Measurements from ENCODE around the gene SCUBE1. TPM values are rescaled to one million over a fixed set of nuclear protein-coding genes. Genes with fewer than 3 reads are reported as not detected.

SCUBE1 gene
- total and polyA plus RNA-seq, 4 experiments from 2014 or later: not detected

DNA sequence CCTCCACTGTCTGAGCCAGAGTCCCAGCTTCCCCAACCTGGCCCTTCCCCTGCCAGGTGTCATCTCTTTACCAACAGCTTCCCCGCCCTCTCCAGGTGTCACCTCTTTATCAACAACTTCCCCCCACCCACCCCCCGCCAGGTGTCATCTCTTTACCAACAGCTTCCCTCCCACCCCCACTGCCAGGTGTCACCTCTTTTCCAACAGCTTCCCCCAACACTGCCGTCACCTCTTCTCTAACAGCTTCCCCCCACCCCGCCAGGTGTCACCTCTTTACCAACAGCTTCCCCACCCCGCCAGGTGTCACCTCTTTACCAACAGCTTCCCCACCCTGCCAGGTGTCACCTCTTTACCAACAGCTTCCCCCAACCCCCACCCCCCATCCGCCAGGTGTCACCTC, 126.4 kb downstream of the SCUBE1 start:
- Mint-ChIP-seq H3K27me3 (no peaks in the 10 kb centered on the region), H3K27ac (no peak overlapping the region)
- CTCF ChIA-PET (ENCODE audit: partially characterized antibody): interaction anchor here (1.4 to 1.7 kb wide), 2 partner anchors 11 to 13 kb away, joined by 3 to 5 read pairs; no protein-coding TSS in a partner anchor

DNA sequence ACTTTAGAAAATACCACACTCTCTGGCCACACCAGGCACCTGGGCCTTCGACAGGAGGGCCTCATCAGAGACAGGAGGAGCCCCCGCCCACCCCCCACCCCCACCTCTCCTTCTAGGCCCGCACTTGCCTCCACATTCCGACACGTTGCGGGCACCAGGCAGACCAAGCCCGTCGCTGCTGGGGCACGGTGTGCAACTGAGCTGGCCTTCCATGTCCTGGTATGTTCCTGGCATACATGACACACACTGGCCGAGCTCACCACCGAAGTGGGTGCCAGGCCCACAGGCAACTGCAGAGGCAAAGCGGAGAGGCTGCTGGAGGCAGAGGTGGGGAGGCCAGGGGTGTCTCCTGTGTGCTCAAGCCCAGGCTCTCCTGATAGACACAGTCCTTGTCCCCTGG, 129.2 kb downstream of the SCUBE1 start:
- Mint-ChIP-seq H3K36me3 (no peaks in the 10 kb centered on the region), H3K27me3 (no peaks in the 10 kb centered on the region), H3K9me3 (no peaks in the 10 kb centered on the region), H3K4me1 (no peaks in the 10 kb centered on the region), H3K4me3 (no peak overlapping the region), H3K27ac (no peak overlapping the region)
- H3K27me3 ChIP-seq (ENCODE audit: insufficient read depth, low read length): no peaks in the 10 kb centered on the region
- CTCF ChIA-PET (ENCODE audit: partially characterized antibody): no interaction called here
- POLR2A ChIA-PET (ENCODE audit: partially characterized antibody): no interaction called here
- H3K27ac ChIP-seq (ENCODE audit: low read depth, low read length): no peak overlapping the region
- intact Hi-C loops (cut with micrococcal nuclease): no loop called here
- DNase-seq: no peak
- no peaks in the 10 kb centered on the region for H3K4me1 ChIP-seq (ENCODE audit: insufficient read depth, low read length)
- no peaks in the 10 kb centered on the region for H3K36me3 ChIP-seq (ENCODE audit: insufficient read depth, low read length)
- H3K9me3 ChIP-seq (ENCODE audit: control insufficient read depth in 1 of 2, low read length in 2 of 2): no peaks in the 10 kb centered on the region
- H3K4me3 ChIP-seq (ENCODE audit: low read length in 2 of 2): no peak overlapping the region

More for the DNA sequence above, 126.4 kb downstream of the SCUBE1 start:
- POLR2A ChIA-PET (ENCODE audit: partially characterized antibody): no interaction called here
- intact Hi-C loops (cut with micrococcal nuclease): no loop called here
- Histone ChIP-seq H3K4me1 (ENCODE audit: insufficient read depth, low read length) (no peaks in the 10 kb centered on the region), H3K27me3 (ENCODE audit: insufficient read depth, low read length) (no peaks in the 10 kb centered on the region), H3K4me3 (ENCODE audit: low read length in 2 of 2) (no peak overlapping the region), H3K27ac (ENCODE audit: low read depth, low read length) (no peak overlapping the region), H3K9me3 (ENCODE audit: control insufficient read depth in 1 of 2, low read length in 2 of 2) (no peaks in the 10 kb centered on the region), H3K36me3 (ENCODE audit: insufficient read depth, low read length) (no peaks in the 10 kb centered on the region)
- Mint-ChIP-seq H3K4me1 (no peaks in the 10 kb centered on the region), H3K36me3 (no peaks in the 10 kb centered on the region), H3K9me3 (no peaks in the 10 kb centered on the region), H3K4me3 (no peak overlapping the region)
- DNase-seq: no peak

DNA sequence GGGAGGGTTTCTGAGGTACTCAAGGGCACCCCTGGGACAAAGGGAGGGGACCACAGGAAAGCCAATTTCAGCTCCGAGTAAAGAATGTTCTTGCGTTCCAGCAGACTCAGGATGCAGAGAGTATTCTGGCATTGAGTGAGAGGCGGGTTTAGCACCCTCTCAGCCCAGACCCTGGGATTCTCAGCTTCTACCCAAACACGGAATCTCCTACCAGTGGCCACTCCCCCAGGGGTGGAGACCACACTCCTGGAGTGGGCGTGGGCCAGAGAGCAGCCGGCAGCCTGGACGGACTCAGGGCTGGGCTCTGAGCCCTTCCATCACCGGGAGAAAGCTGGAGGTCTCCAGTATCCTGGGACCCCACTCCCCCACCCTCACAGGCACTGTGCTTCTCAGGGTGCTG, 130.1 kb downstream of the SCUBE1 start:
- intact Hi-C loops (cut with micrococcal nuclease): no loop called here
- Mint-ChIP-seq H3K27ac (no peak overlapping the region), H3K4me3 (no peak overlapping the region), H3K9me3 (no peaks in the 10 kb centered on the region), H3K4me1 (no peaks in the 10 kb centered on the region), H3K36me3 (no peaks in the 10 kb centered on the region), H3K27me3 (no peaks in the 10 kb centered on the region)
- Histone ChIP-seq H3K4me1 (ENCODE audit: insufficient read depth, low read length) (no peaks in the 10 kb centered on the region), H3K36me3 (ENCODE audit: insufficient read depth, low read length) (no peaks in the 10 kb centered on the region), H3K9me3 (ENCODE audit: control insufficient read depth in 1 of 2, low read length in 2 of 2) (no peaks in the 10 kb centered on the region), H3K4me3 (ENCODE audit: low read length in 2 of 2) (no peak overlapping the region), H3K27me3 (ENCODE audit: insufficient read depth, low read length) (no peaks in the 10 kb centered on the region), H3K27ac (ENCODE audit: low read depth, low read length) (no peak overlapping the region)
- ChIA-PET POLR2A (ENCODE audit: partially characterized antibody) (no interaction called here), CTCF (ENCODE audit: partially characterized antibody) (no interaction called here)
- DNase-seq: no peak

DNA sequence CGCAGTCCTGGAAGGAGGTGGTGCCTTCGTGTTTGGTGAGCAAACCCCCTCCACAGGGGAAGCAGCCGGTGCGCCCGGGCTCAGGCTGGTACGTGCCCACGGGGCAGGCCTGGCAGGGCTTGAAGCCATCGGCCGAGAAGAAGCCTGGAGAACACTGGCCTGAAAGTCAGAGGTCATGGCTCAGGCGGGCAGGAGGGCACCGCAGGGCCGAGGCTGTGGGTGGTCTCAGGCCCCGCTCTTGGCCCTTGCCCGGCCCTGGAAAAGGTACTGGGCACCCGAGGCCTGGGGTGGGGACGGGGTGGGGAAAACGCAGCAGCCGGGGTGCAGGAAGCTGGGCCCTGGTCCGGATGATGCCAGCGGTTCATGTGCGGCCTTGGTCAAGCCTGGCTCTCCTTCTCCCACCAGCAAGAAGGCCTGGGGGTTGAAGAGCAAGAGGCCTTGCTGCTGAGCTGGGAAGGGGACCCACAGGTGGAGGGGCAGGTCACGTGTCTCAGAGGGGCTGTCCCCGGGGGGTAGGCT, 130.7 kb downstream of the SCUBE1 start:
- Histone ChIP-seq H3K27ac (ENCODE audit: low read depth, low read length) (no peak overlapping the region), H3K4me3 (ENCODE audit: low read length in 2 of 2) (no peak overlapping the region), H3K4me1 (ENCODE audit: insufficient read depth, low read length) (no peaks in the 10 kb centered on the region), H3K27me3 (ENCODE audit: insufficient read depth, low read length) (no peaks in the 10 kb centered on the region), H3K36me3 (ENCODE audit: insufficient read depth, low read length) (no peaks in the 10 kb centered on the region), H3K9me3 (ENCODE audit: control insufficient read depth in 1 of 2, low read length in 2 of 2) (no peaks in the 10 kb centered on the region)
- Mint-ChIP-seq H3K36me3 (no peaks in the 10 kb centered on the region), H3K4me1 (no peaks in the 10 kb centered on the region), H3K27ac (no peak overlapping the region), H3K27me3 (no peaks in the 10 kb centered on the region), H3K4me3 (no peak overlapping the region), H3K9me3 (no peaks in the 10 kb centered on the region)
- DNase-seq: no peak
- POLR2A ChIA-PET (ENCODE audit: partially characterized antibody): no interaction called here
- CTCF ChIA-PET (ENCODE audit: partially characterized antibody): no interaction called here
- intact Hi-C loops (cut with micrococcal nuclease): no loop called here

DNA sequence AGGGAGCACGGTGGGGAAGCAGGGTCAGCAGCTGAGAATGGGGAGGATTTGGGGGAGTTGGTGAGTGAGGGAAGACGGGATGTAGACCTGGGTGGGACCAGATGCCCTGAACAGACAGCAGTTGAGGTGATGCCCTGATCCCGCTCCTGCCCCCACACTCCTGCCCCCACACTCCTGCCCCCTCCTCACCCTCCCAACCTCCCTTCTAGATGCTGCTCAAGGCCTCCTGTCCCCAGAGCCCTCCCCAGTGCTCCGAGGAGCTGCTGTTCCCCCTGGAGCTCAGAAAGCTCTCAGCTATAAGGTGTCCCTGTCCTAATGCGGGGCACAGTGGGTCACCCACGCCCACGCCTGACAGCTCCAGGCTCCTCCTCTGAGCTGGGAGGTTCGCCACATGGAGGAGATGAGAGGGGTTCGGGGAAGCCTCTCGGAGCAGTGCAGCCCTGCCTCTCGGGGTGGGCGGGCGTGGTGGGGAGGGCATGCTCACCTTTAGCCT, 131.2 kb downstream of the SCUBE1 start:
- peaks cover under 1% of the 10 kb centered on the region for H3K4me1 ChIP-seq (ENCODE audit: insufficient read depth, low read length)
- no peaks in the 10 kb centered on the region for H3K9me3 Mint-ChIP-seq
- no peaks in the 10 kb centered on the region for H3K27me3 Mint-ChIP-seq
- H3K27ac ChIP-seq (ENCODE audit: low read depth, low read length): no peak overlapping the region
- H3K27ac Mint-ChIP-seq: no peak overlapping the region
- no peaks in the 10 kb centered on the region for H3K36me3 ChIP-seq (ENCODE audit: insufficient read depth, low read length)
- no peak overlapping the region for H3K4me3 Mint-ChIP-seq
- H3K9me3 ChIP-seq (ENCODE audit: control insufficient read depth in 1 of 2, low read length in 2 of 2): no peaks in the 10 kb centered on the region
- intact Hi-C loops (cut with micrococcal nuclease): no loop called here
- no peaks in the 10 kb centered on the region for H3K4me1 Mint-ChIP-seq
- DNase-seq: no peak
- no peaks in the 10 kb centered on the region for H3K36me3 Mint-ChIP-seq
- ChIA-PET CTCF (ENCODE audit: partially characterized antibody) (no interaction called here), POLR2A (ENCODE audit: partially characterized antibody) (no interaction called here)
- no peak overlapping the region for H3K4me3 ChIP-seq (ENCODE audit: low read length in 2 of 2)
- H3K27me3 ChIP-seq (ENCODE audit: insufficient read depth, low read length): no peaks in the 10 kb centered on the region

DNA sequence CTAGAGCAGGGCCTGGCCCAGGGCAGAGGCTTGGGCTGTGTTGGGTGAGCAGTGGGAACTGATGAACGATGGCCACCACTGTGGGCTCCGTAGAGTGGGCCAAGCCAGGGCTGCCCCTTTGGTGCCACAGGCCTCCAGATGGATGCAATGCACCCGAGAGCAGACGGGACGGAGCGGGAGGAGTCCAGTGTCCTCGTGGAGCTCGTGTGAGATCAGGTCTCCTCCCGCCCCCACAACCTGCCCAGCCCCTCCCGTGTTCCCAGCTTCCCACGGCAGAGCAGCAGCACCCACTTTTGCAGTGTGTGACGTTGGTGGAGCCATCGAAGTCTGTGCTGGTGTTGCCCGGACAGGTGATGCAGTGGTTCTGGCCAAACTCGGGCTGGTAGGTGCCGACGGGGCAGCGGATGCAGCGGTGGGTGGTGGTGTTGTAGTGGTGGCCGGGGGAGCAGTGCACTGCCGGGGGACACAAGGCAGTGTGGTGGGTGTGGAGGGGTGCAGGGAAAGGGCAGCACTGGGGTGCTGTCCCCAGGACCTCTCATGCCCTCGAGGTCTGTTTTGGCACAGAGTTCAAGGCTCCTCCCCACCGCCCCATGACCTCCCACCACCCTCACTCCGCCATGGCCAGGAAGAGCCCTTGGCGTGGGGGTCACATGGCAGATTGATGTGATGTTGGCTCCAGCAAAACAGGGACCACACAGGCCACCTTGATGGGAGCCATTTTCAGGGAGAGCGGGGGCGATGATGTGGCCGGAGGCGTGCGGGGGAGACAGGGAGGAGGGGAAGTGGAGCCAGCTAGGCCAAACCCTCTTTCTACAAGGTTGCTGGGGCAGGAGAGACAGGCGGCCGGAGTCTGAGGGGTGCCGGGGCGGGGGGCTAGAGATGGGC, 132.3 kb downstream of the SCUBE1 start:
- Mint-ChIP-seq H3K4me1 (peaks cover 2 to 9% (median 6%) of the 10 kb centered on the region in 4 donors), H3K4me3 (no peak overlapping the region), H3K9me3 (no peaks in the 10 kb centered on the region), H3K27ac (no peak overlapping the region), H3K36me3 (no peaks in the 10 kb centered on the region), H3K27me3 (no peaks in the 10 kb centered on the region)
- ChIA-PET CTCF (ENCODE audit: partially characterized antibody) (no interaction called here), POLR2A (ENCODE audit: partially characterized antibody) (no interaction called here)
- no peaks in the 10 kb centered on the region for H3K9me3 ChIP-seq (ENCODE audit: control insufficient read depth in 1 of 2, low read length in 2 of 2)
- H3K36me3 ChIP-seq (ENCODE audit: insufficient read depth, low read length): no peaks in the 10 kb centered on the region
- H3K4me3 ChIP-seq (ENCODE audit: low read length in 2 of 2): no peak overlapping the region
- DNase-seq: no peak
- no peaks in the 10 kb centered on the region for H3K27me3 ChIP-seq (ENCODE audit: insufficient read depth, low read length)
- intact Hi-C loops (cut with micrococcal nuclease): no loop called here
- H3K4me1 ChIP-seq (ENCODE audit: insufficient read depth, low read length): peaks cover 12% of the 10 kb centered on the region
- no peak overlapping the region for H3K27ac ChIP-seq (ENCODE audit: low read depth, low read length)

DNA sequence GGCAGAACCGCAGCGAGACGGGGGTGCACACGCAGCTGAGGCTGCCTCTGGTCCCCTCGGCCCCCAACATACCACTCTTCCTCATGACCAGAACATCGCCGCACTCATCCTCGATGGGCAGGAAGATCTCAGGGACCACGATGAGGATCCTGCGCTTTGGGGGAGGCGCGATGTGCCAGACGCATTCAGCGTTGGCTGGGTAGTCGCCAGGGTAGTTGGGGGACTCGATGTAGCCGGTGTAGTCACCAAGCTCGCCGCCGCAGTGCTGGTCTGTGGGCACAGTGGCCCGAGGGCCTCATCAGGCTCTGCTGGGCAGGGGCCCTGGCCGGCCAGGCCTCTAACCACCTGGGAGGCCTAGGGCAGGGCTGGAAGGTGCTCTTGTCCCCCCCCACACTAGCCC, 133.2 kb downstream of the SCUBE1 start:
- H3K4me3 Mint-ChIP-seq: no peak overlapping the region
- no peaks in the 10 kb centered on the region for H3K9me3 Mint-ChIP-seq
- H3K27me3 ChIP-seq (ENCODE audit: insufficient read depth, low read length): no peaks in the 10 kb centered on the region
- H3K27ac ChIP-seq (ENCODE audit: low read depth, low read length): no peak overlapping the region
- no peak for DNase-seq
- H3K4me3 ChIP-seq (ENCODE audit: low read length in 2 of 2): no peak overlapping the region
- H3K9me3 ChIP-seq (ENCODE audit: control insufficient read depth in 1 of 2, low read length in 2 of 2): no peaks in the 10 kb centered on the region
- no peaks in the 10 kb centered on the region for H3K36me3 Mint-ChIP-seq
- H3K27me3 Mint-ChIP-seq: no peaks in the 10 kb centered on the region
- H3K4me1 ChIP-seq (ENCODE audit: insufficient read depth, low read length): peaks cover 21% of the 10 kb centered on the region
- intact Hi-C loops (cut with micrococcal nuclease): no loop called here
- no peaks in the 10 kb centered on the region for H3K36me3 ChIP-seq (ENCODE audit: insufficient read depth, low read length)
- H3K4me1 Mint-ChIP-seq: peaks cover 2 to 9% (median 6%) of the 10 kb centered on the region in 4 donors
- CTCF ChIA-PET (ENCODE audit: partially characterized antibody): no interaction called here
- H3K27ac Mint-ChIP-seq: no peak overlapping the region
- POLR2A ChIA-PET (ENCODE audit: partially characterized antibody): no interaction called here

All from CD4-positive, alpha-beta memory T cell (primary cell).